ENCODE results near the gene SH3D19. TPM values are rescaled to one million over a fixed set of nuclear protein-coding genes. Genes with fewer than 3 reads are reported as not detected.
"Not testable (repeated sequence)": the region's sequence is repeated elsewhere in the genome, so short reads cannot be mapped to it uniquely, and the experiment has no call there.

SH3D19 gene
- total RNA-seq, 6 experiments from 2014 or later = 40.2 to 53.8 (median 46.9) TPM

- intact Hi-C loops (cut with DNase I) = no loop called here
- H3K27ac ChIP-seq = no peak overlapping the region
- H3K36me3 ChIP-seq = no peaks in the 10 kb centered on the region
Observed at GRCh38 chr4:151092488-151092887, 232.9 kb downstream of the SH3D19 start.

GRCh38 chr4:151091047-151091446 is 234.4 kb downstream of the SH3D19 start:
- H3K27ac ChIP-seq = no peak overlapping the region
- H3K36me3 ChIP-seq = no peaks in the 10 kb centered on the region
- TF ChIP-seq POLR2A (IDR thresholded peaks at IDR 0.05) (no peak), CTCF (IDR thresholded peaks at IDR 0.05) (no peak)
- H3K9me3 ChIP-seq = no peaks in the 10 kb centered on the region
- no peaks in the 10 kb centered on the region for H3K27me3 ChIP-seq
- intact Hi-C loops (cut with DNase I) = no loop called here
- WGBS (ENCODE audit: insufficient coverage, low coverage, low lambda C conversion rate, missing lambda C conversion rate) = 83% methylated on average over 2 of the region's 2 CpGs
- no peaks in the 10 kb centered on the region for H3K4me1 ChIP-seq
- H3K4me3 ChIP-seq = no peak overlapping the region
- DNase-seq (no peak), ATAC-seq (no peak)

More at GRCh38 chr4:151092488-151092887, 232.9 kb downstream of the SH3D19 start:
- WGBS (ENCODE audit: insufficient coverage, low coverage, low lambda C conversion rate, missing lambda C conversion rate) = 59% methylated on average over 3 of the region's 3 CpGs
- ATAC-seq (no peak), DNase-seq (no peak)
- Histone ChIP-seq H3K4me3 (no peak overlapping the region), H3K9me3 (no peaks in the 10 kb centered on the region), H3K4me1 (no peaks in the 10 kb centered on the region), H3K27me3 (no peaks in the 10 kb centered on the region)
- no peak for TF ChIP-seq CTCF (IDR thresholded peaks at IDR 0.05)
- TF ChIP-seq POLR2A (IDR thresholded peaks at IDR 0.05) = no peak

- no peak overlapping the region for H3K27ac ChIP-seq
- 82% methylated on average over 8 of the region's 8 CpGs for WGBS (ENCODE audit: insufficient coverage, low coverage, low lambda C conversion rate, missing lambda C conversion rate)
- no peak overlapping the region for H3K4me3 ChIP-seq
- no peaks in the 10 kb centered on the region for H3K36me3 ChIP-seq
- no peaks in the 10 kb centered on the region for H3K9me3 ChIP-seq
- DNase-seq (no peak), ATAC-seq (no peak)
- H3K27me3 ChIP-seq = no peaks in the 10 kb centered on the region
- intact Hi-C loops (cut with DNase I) = no loop called here
- H3K4me1 ChIP-seq = no peaks in the 10 kb centered on the region
- TF ChIP-seq POLR2A (IDR thresholded peaks at IDR 0.05) (no peak), CTCF (IDR thresholded peaks at IDR 0.05) (no peak)
Observed at GRCh38 chr4:151087467-151087866, 237.9 kb downstream of the SH3D19 start.

GRCh38 chr4:151077978-151078377 is 247.4 kb downstream of the SH3D19 start:
- DNase-seq; H3K9me3 ChIP-seq; H3K36me3 ChIP-seq; H3K27ac ChIP-seq; H3K4me1 ChIP-seq; H3K27me3 ChIP-seq; intact Hi-C loops (cut with DNase I); ATAC-seq; H3K4me3 ChIP-seq: not testable (repeated sequence)
- 80% methylated on average over 2 of the region's 2 CpGs for WGBS (ENCODE audit: insufficient coverage, low coverage, low lambda C conversion rate, missing lambda C conversion rate)

- Histone ChIP-seq H3K4me1 (no peaks in the 10 kb centered on the region), H3K27me3 (no peaks in the 10 kb centered on the region), H3K36me3 (no peaks in the 10 kb centered on the region), H3K27ac (no peak overlapping the region), H3K9me3 (no peaks in the 10 kb centered on the region), H3K4me3 (no peak overlapping the region)
- no peak for ATAC-seq
- no peak for TF ChIP-seq POLR2A (IDR thresholded peaks at IDR 0.05)
- no peak for TF ChIP-seq CTCF (IDR thresholded peaks at IDR 0.05)
- intact Hi-C loops (cut with DNase I) = no loop called here
- no peak for DNase-seq
Observed at GRCh38 chr4:151074416-151074916, 250.9 kb downstream of the SH3D19 start.

Small RNA genes lying within 50 kb of the gene (small RNA-seq; reads per million reads assigned to genes)
- gene AC104819.2 (0 reads per million in 2 experiments), gene RNU6-1282P (0 reads per million in 2 experiments), gene SNORD73A (0 reads per million in 2 experiments), gene SNORD73B (0 to 0.68 reads per million in 2 experiments)

Other genes with a start within 250 kb of the SH3D19 start
- 100 to 1,000 TPM; 420 to 946 (median 518) TPM for gene RPS3A, start 226.0 kb downstream of the SH3D19 start, total RNA-seq
- gene PRSS48, start 48.4 kb downstream of the SH3D19 start, total RNA-seq = not detected
- gene FHIP1A, start 83.6 kb upstream of the SH3D19 start, total RNA-seq = 1 to 10 TPM in 5 of 6 experiments, under 1 TPM in 1; 0.74 to 5.7 (median 3.2) TPM